Measurements from ENCODE around the gene NFKB1. TPM values are rescaled to one million over a fixed set of nuclear protein-coding genes. Genes with fewer than 3 reads are reported as not detected.
"Not testable (repeated sequence)": the region's sequence is repeated elsewhere in the genome, so short reads cannot be mapped to it uniquely, and the experiment has no call there.

The NFKB1 gene
- total RNA-seq, 1 experiment from 2014 or later, result 34.2 TPM

GRCh38 chr4:102619021-102619420 lies 117.9 kb downstream of the NFKB1 start:
- not testable (repeated sequence) for H3K9me3 ChIP-seq (replicated peaks); H3K27ac ChIP-seq

GRCh38 chr4:102619776-102620631 lies 118.8 kb downstream of the NFKB1 start:
- not testable (repeated sequence) for DNase-seq; H3K36me3 ChIP-seq; H3K27me3 ChIP-seq; H3K9me3 ChIP-seq (replicated peaks); H3K4me3 ChIP-seq; H3K27ac ChIP-seq
- peaks cover 29% of the 10 kb centered on the region for H3K4me1 ChIP-seq

More at GRCh38 chr4:102619021-102619420, 117.9 kb downstream of the NFKB1 start:
- H3K4me1 ChIP-seq, result peaks cover 29% of the 10 kb centered on the region
- H3K27me3 ChIP-seq, H3K4me3 ChIP-seq, H3K36me3 ChIP-seq, DNase-seq: not testable (repeated sequence)

- Histone ChIP-seq H3K4me1 (peaks cover 21% of the 10 kb centered on the region), H3K27ac (no peak overlapping the region; the same call in 1 of the 2 replicates), H3K36me3 (peaks cover 4% of the 10 kb centered on the region; the same call in 1 of the 2 replicates), H3K4me3 (peak overlapping the region; percentile 22), H3K27me3 (no peaks in the 10 kb centered on the region), H3K9me3 (replicated peaks) (no peaks in the 10 kb centered on the region)
- peak; percentile 53 to 80 for DNase-seq
Observed at GRCh38 chr4:102620697-102621497, 119.7 kb downstream of the NFKB1 start.

- H3K27ac ChIP-seq, result no peak overlapping the region
- DNase-seq, result peak; percentile 68 to 77
- peaks cover 9% of the 10 kb centered on the region; the same call in 1 of the 2 replicates for H3K4me1 ChIP-seq
- no peaks in the 10 kb centered on the region for H3K9me3 ChIP-seq (replicated peaks)
- H3K36me3 ChIP-seq, result no peaks in the 10 kb centered on the region
- H3K4me3 ChIP-seq, result no peak overlapping the region
- H3K27me3 ChIP-seq, result no peaks in the 10 kb centered on the region
Observed at GRCh38 chr4:102623622-102624021, 122.5 kb downstream of the NFKB1 start.

GRCh38 chr4:102624505-102624904 lies 123.3 kb downstream of the NFKB1 start:
- H3K27ac ChIP-seq, result no peak overlapping the region
- no peak for DNase-seq
- H3K36me3 ChIP-seq, result no peaks in the 10 kb centered on the region
- no peaks in the 10 kb centered on the region for H3K9me3 ChIP-seq (replicated peaks)
- peaks cover 9% of the 10 kb centered on the region; the same call in 1 of the 2 replicates for H3K4me1 ChIP-seq
- no peaks in the 10 kb centered on the region for H3K27me3 ChIP-seq
- H3K4me3 ChIP-seq, result no peak overlapping the region

GRCh38 chr4:102625232-102625930 lies 124.2 kb downstream of the NFKB1 start:
- Histone ChIP-seq H3K4me1 (peaks cover 7% of the 10 kb centered on the region; the same call in 1 of the 2 replicates), H3K27me3 (no peaks in the 10 kb centered on the region), H3K27ac (no peak overlapping the region), H3K36me3 (no peaks in the 10 kb centered on the region), H3K9me3 (replicated peaks) (no peaks in the 10 kb centered on the region), H3K4me3 (no peak overlapping the region)
- DNase-seq, result peak; percentile 49 to 61

- no peaks in the 10 kb centered on the region for H3K4me1 ChIP-seq
- DNase-seq, result no peak
- H3K4me3 ChIP-seq, result no peak overlapping the region
- no peaks in the 10 kb centered on the region for H3K9me3 ChIP-seq (replicated peaks)
- no peak overlapping the region for H3K27ac ChIP-seq
- no peaks in the 10 kb centered on the region for H3K27me3 ChIP-seq
- H3K36me3 ChIP-seq, result no peaks in the 10 kb centered on the region
Observed at GRCh38 chr4:102627831-102628523, 126.8 kb downstream of the NFKB1 start.

GRCh38 chr4:102629673-102630072 lies 128.5 kb downstream of the NFKB1 start:
- H3K36me3 ChIP-seq, result no peaks in the 10 kb centered on the region
- H3K4me3 ChIP-seq, result no peak overlapping the region
- DNase-seq, result no peak
- no peak overlapping the region for H3K27ac ChIP-seq
- H3K4me1 ChIP-seq, result no peaks in the 10 kb centered on the region
- no peaks in the 10 kb centered on the region for H3K27me3 ChIP-seq
- no peaks in the 10 kb centered on the region for H3K9me3 ChIP-seq (replicated peaks)

- Histone ChIP-seq H3K36me3 (no peaks in the 10 kb centered on the region), H3K4me1 (no peaks in the 10 kb centered on the region), H3K27ac (no peak overlapping the region), H3K4me3 (no peak overlapping the region), H3K9me3 (replicated peaks) (no peaks in the 10 kb centered on the region), H3K27me3 (no peaks in the 10 kb centered on the region)
- DNase-seq, result no peak
Observed at GRCh38 chr4:102631616-102632015, 130.5 kb downstream of the NFKB1 start.

- Histone ChIP-seq H3K27ac (no peak overlapping the region), H3K9me3 (replicated peaks) (no peaks in the 10 kb centered on the region), H3K27me3 (no peaks in the 10 kb centered on the region), H3K4me3 (no peak overlapping the region), H3K4me1 (no peaks in the 10 kb centered on the region), H3K36me3 (no peaks in the 10 kb centered on the region)
- DNase-seq, result no peak
Observed at GRCh38 chr4:102632241-102633065, 131.3 kb downstream of the NFKB1 start.

- no peaks in the 10 kb centered on the region for H3K27me3 ChIP-seq
- H3K9me3 ChIP-seq (replicated peaks), result no peaks in the 10 kb centered on the region
- no peaks in the 10 kb centered on the region for H3K4me1 ChIP-seq
- H3K27ac ChIP-seq, result no peak overlapping the region
- no peak for DNase-seq
- H3K36me3 ChIP-seq, result no peaks in the 10 kb centered on the region
- no peak overlapping the region for H3K4me3 ChIP-seq
Observed at GRCh38 chr4:102633100-102633499, 131.9 kb downstream of the NFKB1 start.

GRCh38 chr4:102637391-102637790 lies 136.2 kb downstream of the NFKB1 start:
- Histone ChIP-seq H3K9me3 (replicated peaks) (no peaks in the 10 kb centered on the region), H3K4me3 (no peak overlapping the region), H3K27me3 (no peaks in the 10 kb centered on the region), H3K36me3 (no peaks in the 10 kb centered on the region), H3K4me1 (no peaks in the 10 kb centered on the region), H3K27ac (no peak overlapping the region)
- DNase-seq, result no peak

GRCh38 chr4:102638621-102639020 lies 137.5 kb downstream of the NFKB1 start:
- H3K9me3 ChIP-seq (replicated peaks), result no peaks in the 10 kb centered on the region
- no peak overlapping the region for H3K4me3 ChIP-seq
- H3K27ac ChIP-seq, result no peak overlapping the region
- DNase-seq, result no peak
- H3K36me3 ChIP-seq, result no peaks in the 10 kb centered on the region
- H3K27me3 ChIP-seq, result no peaks in the 10 kb centered on the region
- H3K4me1 ChIP-seq, result no peaks in the 10 kb centered on the region
